SU-DHL-6 (cell line): ENCODE data around the gene AEBP1.

Experiments used
- EZH2phosphoT487 ChIP-seq: fragments of 200-600 bp; sonication (generic), shearing (Covaris generic); conservative IDR thresholded peaks from 2 replicates; pipeline ENCODE4 v1.6.1; 2018; ENCODE audit warnings: mild to moderate bottlenecking, antibody characterized with exemption, low read length, moderate library complexity, mixed read lengths
- TF ChIP-seq, protein P1 (sequence below): fragments of 200-600 bp; sonication (generic); IDR thresholded peaks from one replicate; pipeline ENCODE4 v1.5.1; 2017; ENCODE audit warnings: antibody characterized with exemption, mild to moderate bottlenecking, low read length, moderate library complexity; ENCODE audit not compliant: insufficient read depth, poor library complexity, severe bottlenecking

DNA sequence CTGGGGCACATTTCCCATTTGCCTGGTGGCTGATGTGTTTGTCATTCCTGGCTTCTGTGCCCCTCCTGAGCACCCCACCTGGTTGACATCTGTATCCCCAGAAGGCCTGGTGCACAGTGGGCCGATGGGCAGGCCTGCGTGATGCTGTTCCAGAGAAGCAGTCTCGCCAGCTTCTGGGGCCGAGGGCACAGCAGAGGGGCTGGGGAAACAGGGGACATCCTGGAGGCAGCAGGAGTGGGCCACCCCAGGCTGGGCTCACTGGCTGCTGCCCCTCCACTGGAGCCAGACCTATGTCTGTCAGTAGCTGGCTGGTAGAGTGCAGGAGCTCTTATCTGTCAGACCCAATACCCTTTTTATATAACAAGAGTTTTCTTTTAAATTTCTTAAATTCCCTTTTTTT, 37.9 kb downstream of the AEBP1 start:
- TF ChIP-seq, protein P1, sequence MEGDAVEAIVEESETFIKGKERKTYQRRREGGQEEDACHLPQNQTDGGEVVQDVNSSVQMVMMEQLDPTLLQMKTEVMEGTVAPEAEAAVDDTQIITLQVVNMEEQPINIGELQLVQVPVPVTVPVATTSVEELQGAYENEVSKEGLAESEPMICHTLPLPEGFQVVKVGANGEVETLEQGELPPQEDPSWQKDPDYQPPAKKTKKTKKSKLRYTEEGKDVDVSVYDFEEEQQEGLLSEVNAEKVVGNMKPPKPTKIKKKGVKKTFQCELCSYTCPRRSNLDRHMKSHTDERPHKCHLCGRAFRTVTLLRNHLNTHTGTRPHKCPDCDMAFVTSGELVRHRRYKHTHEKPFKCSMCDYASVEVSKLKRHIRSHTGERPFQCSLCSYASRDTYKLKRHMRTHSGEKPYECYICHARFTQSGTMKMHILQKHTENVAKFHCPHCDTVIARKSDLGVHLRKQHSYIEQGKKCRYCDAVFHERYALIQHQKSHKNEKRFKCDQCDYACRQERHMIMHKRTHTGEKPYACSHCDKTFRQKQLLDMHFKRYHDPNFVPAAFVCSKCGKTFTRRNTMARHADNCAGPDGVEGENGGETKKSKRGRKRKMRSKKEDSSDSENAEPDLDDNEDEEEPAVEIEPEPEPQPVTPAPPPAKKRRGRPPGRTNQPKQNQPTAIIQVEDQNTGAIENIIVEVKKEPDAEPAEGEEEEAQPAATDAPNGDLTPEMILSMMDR = no peak
- no peak for TF ChIP-seq EZH2phosphoT487
